ENCODE measurements around the gene PMVK.

PMVK gene

GRCh38 chr1:154964359-154964758 lies 27.8 kb upstream of the PMVK start:
- H3K9me3 ChIP-seq (ENCODE audit: control insufficient read depth in 1 of 2, low read length in 2 of 2), result no peaks in the 10 kb centered on the region
- H3K27ac ChIP-seq (ENCODE audit: low read length), result no peak overlapping the region
- H3K27me3 ChIP-seq (ENCODE audit: low read depth, low read length), result no peaks in the 10 kb centered on the region
- no peak overlapping the region for H3K4me3 ChIP-seq (ENCODE audit: low read depth in 1 of 2, low read length in 2 of 2)
- H3K36me3 ChIP-seq (ENCODE audit: control insufficient read depth in 1 of 2, insufficient read depth in 2 of 2, low read length in 2 of 2), result peaks cover 40 to 57% of the 10 kb centered on the region in 2 donors
- peaks cover 5 to 32% of the 10 kb centered on the region in 2 donors for H3K4me1 ChIP-seq (ENCODE audit: control insufficient read depth in 1 of 2, insufficient read depth in 2 of 2, low read length in 2 of 2)

- H3K27me3 ChIP-seq (ENCODE audit: low read depth, low read length), result no peaks in the 10 kb centered on the region
- H3K4me3 ChIP-seq (ENCODE audit: low read depth in 1 of 2, low read length in 2 of 2), result no peak overlapping the region
- H3K9me3 ChIP-seq (ENCODE audit: control insufficient read depth in 1 of 2, low read length in 2 of 2), result no peaks in the 10 kb centered on the region
- H3K36me3 ChIP-seq (ENCODE audit: control insufficient read depth in 1 of 2, insufficient read depth in 2 of 2, low read length in 2 of 2), result peaks cover 45 to 65% of the 10 kb centered on the region in 2 donors
- peaks cover 5 to 25% of the 10 kb centered on the region in 2 donors for H3K4me1 ChIP-seq (ENCODE audit: control insufficient read depth in 1 of 2, insufficient read depth in 2 of 2, low read length in 2 of 2)
- no peak overlapping the region for H3K27ac ChIP-seq (ENCODE audit: low read length)
Observed at GRCh38 chr1:154963643-154964042, 27.1 kb upstream of the PMVK start.

- H3K27ac ChIP-seq (ENCODE audit: low read length), result peak overlapping the region; percentile 68
- peaks cover 5 to 22% of the 10 kb centered on the region in 2 donors for H3K4me1 ChIP-seq (ENCODE audit: control insufficient read depth in 1 of 2, insufficient read depth in 2 of 2, low read length in 2 of 2)
- H3K4me3 ChIP-seq (ENCODE audit: low read depth in 1 of 2, low read length in 2 of 2), result peak overlapping the region; percentile 72 to 85
- H3K36me3 ChIP-seq (ENCODE audit: control insufficient read depth in 1 of 2, insufficient read depth in 2 of 2, low read length in 2 of 2), result peaks cover 40 to 63% of the 10 kb centered on the region in 2 donors
- no peaks in the 10 kb centered on the region for H3K27me3 ChIP-seq (ENCODE audit: low read depth, low read length)
- H3K9me3 ChIP-seq (ENCODE audit: control insufficient read depth in 1 of 2, low read length in 2 of 2), result no peaks in the 10 kb centered on the region
Observed at GRCh38 chr1:154962795-154963330, 26.3 kb upstream of the PMVK start.

- Histone ChIP-seq H3K4me3 (ENCODE audit: low read depth in 1 of 2, low read length in 2 of 2) (peak overlapping the region; percentile 72 to 85), H3K4me1 (ENCODE audit: control insufficient read depth in 1 of 2, insufficient read depth in 2 of 2, low read length in 2 of 2) (peaks cover 5 to 25% of the 10 kb centered on the region in 2 donors), H3K36me3 (ENCODE audit: control insufficient read depth in 1 of 2, insufficient read depth in 2 of 2, low read length in 2 of 2) (peaks cover 34 to 57% of the 10 kb centered on the region in 2 donors), H3K27ac (ENCODE audit: low read length) (peak overlapping the region; percentile 68), H3K27me3 (ENCODE audit: low read depth, low read length) (no peaks in the 10 kb centered on the region), H3K9me3 (ENCODE audit: control insufficient read depth in 1 of 2, low read length in 2 of 2) (no peaks in the 10 kb centered on the region)
Observed at GRCh38 chr1:154962156-154962749, 25.7 kb upstream of the PMVK start.

GRCh38 chr1:154961207-154962155 lies 25.0 kb upstream of the PMVK start, which contains the start of gene PYGO2:
Gene PYGO2, minus strand, starts transcription at chr1:154961782. Its CDS starts 206 bp downstream, at chr1:154961576.
- H3K4me3 ChIP-seq (ENCODE audit: low read depth in 1 of 2, low read length in 2 of 2), result peak within 1 kb of the TSS; percentile 72 to 85
- H3K27me3 ChIP-seq (ENCODE audit: low read depth, low read length), result no peaks in the 10 kb centered on the region
- H3K36me3 ChIP-seq (ENCODE audit: control insufficient read depth in 1 of 2, insufficient read depth in 2 of 2, low read length in 2 of 2), result peaks cover 27 to 49% of the 10 kb centered on the region in 2 donors
- no peaks in the 10 kb centered on the region for H3K9me3 ChIP-seq (ENCODE audit: control insufficient read depth in 1 of 2, low read length in 2 of 2)
- peaks cover 11 to 33% of the 10 kb centered on the region in 2 donors for H3K4me1 ChIP-seq (ENCODE audit: control insufficient read depth in 1 of 2, insufficient read depth in 2 of 2, low read length in 2 of 2)
- H3K27ac ChIP-seq (ENCODE audit: low read length), result peak within 1 kb of the TSS; percentile 68

GRCh38 chr1:154960446-154961136 lies 24.1 kb upstream of the PMVK start:
- H3K4me1 ChIP-seq (ENCODE audit: control insufficient read depth in 1 of 2, insufficient read depth in 2 of 2, low read length in 2 of 2), result peaks cover 12 to 38% of the 10 kb centered on the region in 2 donors

GRCh38 chr1:154959426-154959780 lies 22.9 kb upstream of the PMVK start:
- peaks cover 19 to 50% of the 10 kb centered on the region in 2 donors for H3K4me1 ChIP-seq (ENCODE audit: control insufficient read depth in 1 of 2, insufficient read depth in 2 of 2, low read length in 2 of 2)
- no peak overlapping the region for H3K4me3 ChIP-seq (ENCODE audit: low read depth in 1 of 2, low read length in 2 of 2)
- no peaks in the 10 kb centered on the region for H3K27me3 ChIP-seq (ENCODE audit: low read depth, low read length)
- no peaks in the 10 kb centered on the region for H3K9me3 ChIP-seq (ENCODE audit: control insufficient read depth in 1 of 2, low read length in 2 of 2)
- peaks cover 15 to 29% of the 10 kb centered on the region in 2 donors for H3K36me3 ChIP-seq (ENCODE audit: control insufficient read depth in 1 of 2, insufficient read depth in 2 of 2, low read length in 2 of 2)
- no peak overlapping the region for H3K27ac ChIP-seq (ENCODE audit: low read length)

More at GRCh38 chr1:154960446-154961136, 24.1 kb upstream of the PMVK start:
- Histone ChIP-seq H3K4me3 (ENCODE audit: low read depth in 1 of 2, low read length in 2 of 2) (peak overlapping the region; percentile 72 to 85), H3K27ac (ENCODE audit: low read length) (peak overlapping the region; percentile 68), H3K27me3 (ENCODE audit: low read depth, low read length) (no peaks in the 10 kb centered on the region), H3K9me3 (ENCODE audit: control insufficient read depth in 1 of 2, low read length in 2 of 2) (no peaks in the 10 kb centered on the region), H3K36me3 (ENCODE audit: control insufficient read depth in 1 of 2, insufficient read depth in 2 of 2, low read length in 2 of 2) (peaks cover 19 to 40% of the 10 kb centered on the region in 2 donors)

GRCh38 chr1:154958681-154959425 lies 22.3 kb upstream of the PMVK start:
- no peak overlapping the region for H3K4me3 ChIP-seq (ENCODE audit: low read depth in 1 of 2, low read length in 2 of 2)
- H3K9me3 ChIP-seq (ENCODE audit: control insufficient read depth in 1 of 2, low read length in 2 of 2), result no peaks in the 10 kb centered on the region
- H3K36me3 ChIP-seq (ENCODE audit: control insufficient read depth in 1 of 2, insufficient read depth in 2 of 2, low read length in 2 of 2), result peaks cover 14 to 24% of the 10 kb centered on the region in 2 donors
- no peak overlapping the region for H3K27ac ChIP-seq (ENCODE audit: low read length)
- H3K4me1 ChIP-seq (ENCODE audit: control insufficient read depth in 1 of 2, insufficient read depth in 2 of 2, low read length in 2 of 2), result peaks cover 20 to 55% of the 10 kb centered on the region in 2 donors
- H3K27me3 ChIP-seq (ENCODE audit: low read depth, low read length), result no peaks in the 10 kb centered on the region

GRCh38 chr1:154958036-154958435 lies 21.5 kb upstream of the PMVK start:
- no peak overlapping the region for H3K4me3 ChIP-seq (ENCODE audit: low read depth in 1 of 2, low read length in 2 of 2)
- no peaks in the 10 kb centered on the region for H3K27me3 ChIP-seq (ENCODE audit: low read depth, low read length)
- H3K4me1 ChIP-seq (ENCODE audit: control insufficient read depth in 1 of 2, insufficient read depth in 2 of 2, low read length in 2 of 2), result peaks cover 28 to 62% of the 10 kb centered on the region in 2 donors
- H3K36me3 ChIP-seq (ENCODE audit: control insufficient read depth in 1 of 2, insufficient read depth in 2 of 2, low read length in 2 of 2), result peaks cover 6 to 16% of the 10 kb centered on the region in 2 donors
- H3K27ac ChIP-seq (ENCODE audit: low read length), result no peak overlapping the region
- no peaks in the 10 kb centered on the region for H3K9me3 ChIP-seq (ENCODE audit: control insufficient read depth in 1 of 2, low read length in 2 of 2)

GRCh38 chr1:154957091-154957657 lies 20.7 kb upstream of the PMVK start:
- H3K9me3 ChIP-seq (ENCODE audit: control insufficient read depth in 1 of 2, low read length in 2 of 2), result no peaks in the 10 kb centered on the region
- peaks cover 30 to 62% of the 10 kb centered on the region in 2 donors for H3K4me1 ChIP-seq (ENCODE audit: control insufficient read depth in 1 of 2, insufficient read depth in 2 of 2, low read length in 2 of 2)
- no peaks in the 10 kb centered on the region for H3K27me3 ChIP-seq (ENCODE audit: low read depth, low read length)
- H3K27ac ChIP-seq (ENCODE audit: low read length), result peak overlapping the region; percentile 83
- peaks cover 6 to 15% of the 10 kb centered on the region in 2 donors for H3K36me3 ChIP-seq (ENCODE audit: control insufficient read depth in 1 of 2, insufficient read depth in 2 of 2, low read length in 2 of 2)
- peak overlapping the region; percentile 78 to 96 for H3K4me3 ChIP-seq (ENCODE audit: low read depth in 1 of 2, low read length in 2 of 2)

Measured in muscle layer of duodenum (tissue), 2 donors.